Stimulated activated CD8-positive, alpha-beta memory T cell treated with anti-CD3 and anti-CD28 coated beads, Interleukin-15, amount 100 ng/mL, for 4 hours (primary cell): ENCODE measurements around the gene CRYBA2.

Experiments
- DNase-seq, 2 donors: peaks; one replicate each; pipeline ENCODE4 v3.0.0-alpha.2; 2020; ENCODE audit warnings: low read depth in 2 of 2

The CRYBA2 gene

DNA sequence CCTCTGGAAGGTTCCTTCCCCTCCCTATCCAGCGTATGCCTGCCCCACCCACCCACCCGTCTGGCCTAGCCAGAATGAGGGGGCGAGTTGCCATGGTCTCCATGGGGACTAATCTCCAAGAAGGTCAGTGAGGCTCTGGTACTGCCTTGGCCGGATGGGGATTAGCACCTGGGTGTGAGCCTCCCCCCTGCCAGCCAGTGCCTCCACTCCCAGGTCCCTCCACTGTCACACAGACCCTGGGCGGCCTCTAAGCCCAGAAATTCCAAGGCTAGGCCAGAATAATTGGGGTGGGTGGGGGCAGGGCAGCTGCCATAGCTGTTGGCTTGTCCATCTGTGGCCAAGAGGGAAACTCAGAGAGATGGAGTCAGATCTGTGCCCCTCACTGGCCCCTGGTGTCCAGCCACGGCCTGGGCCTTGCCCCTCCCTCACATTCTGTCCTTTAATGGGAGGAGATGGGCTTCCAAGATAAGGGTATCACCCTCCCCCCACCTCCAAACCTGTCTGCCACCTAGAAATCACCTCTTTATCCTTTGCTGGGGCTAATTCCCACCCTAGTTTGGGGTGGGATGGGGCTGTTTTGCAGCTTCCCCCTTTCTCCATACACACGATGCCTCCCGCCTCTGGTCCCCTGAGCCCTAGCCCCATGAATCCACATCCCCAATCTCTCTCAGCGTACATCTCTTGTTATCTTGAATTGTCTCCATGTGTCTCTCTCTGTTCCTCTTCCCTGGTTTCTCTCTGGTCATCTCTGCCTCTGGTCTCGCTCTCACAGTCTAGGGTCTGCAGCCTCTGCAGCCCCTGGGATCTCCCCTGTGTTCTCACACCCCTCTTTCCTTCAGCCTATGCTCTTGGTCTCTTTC, 6.0 kb upstream of the CRYBA2 start:
- DNase-seq, result no peak

DNA sequence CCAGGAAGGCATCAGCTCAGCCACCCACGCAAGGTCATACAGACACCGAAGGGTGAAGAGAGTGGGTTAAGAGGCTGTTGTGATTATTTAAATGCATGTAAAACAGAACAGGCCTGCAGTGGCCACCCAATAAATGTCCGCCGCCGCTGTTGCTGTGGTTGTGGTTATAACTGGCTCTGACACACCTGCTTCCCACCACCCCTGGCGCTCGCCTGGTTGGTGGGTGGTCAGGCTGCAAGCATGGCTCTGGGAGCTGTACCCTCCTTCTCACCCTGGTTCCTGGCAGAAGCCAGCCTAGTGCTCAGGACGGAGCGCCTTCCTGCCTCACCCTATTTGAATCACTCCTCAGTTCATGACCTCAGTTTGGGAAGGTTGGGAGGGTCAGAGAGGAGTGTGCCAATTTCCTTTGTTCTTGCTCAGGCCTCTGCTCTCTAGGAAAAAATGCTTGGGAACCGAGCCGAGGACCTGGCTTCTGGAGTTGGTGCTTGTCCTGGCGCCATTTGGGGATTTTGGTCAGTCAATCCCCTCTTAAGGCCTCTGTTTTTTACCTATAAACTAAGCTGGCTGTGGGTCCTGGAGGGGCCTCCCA, 5.3 kb upstream of the CRYBA2 start:
- no peak for DNase-seq

DNA sequence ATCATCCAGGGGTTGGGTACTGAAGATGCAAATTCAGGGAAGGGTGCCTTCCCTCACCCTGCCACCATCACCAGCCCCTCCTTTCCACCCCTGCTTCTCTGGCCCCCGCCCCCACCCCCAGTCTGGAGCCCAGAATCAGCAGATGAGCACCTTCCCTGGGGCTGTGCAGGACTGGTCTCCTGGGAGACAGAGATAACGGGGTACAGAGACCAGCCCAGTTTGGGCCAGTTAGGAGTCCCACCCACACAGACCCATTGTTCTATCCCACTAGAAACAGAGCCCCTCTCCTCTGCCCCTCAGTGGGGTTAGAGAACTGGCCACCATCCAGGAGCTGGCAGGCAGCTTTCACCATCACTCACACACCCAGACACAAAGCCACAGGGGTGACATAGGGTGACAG, 4.5 kb upstream of the CRYBA2 start:
- no peak for DNase-seq

DNA sequence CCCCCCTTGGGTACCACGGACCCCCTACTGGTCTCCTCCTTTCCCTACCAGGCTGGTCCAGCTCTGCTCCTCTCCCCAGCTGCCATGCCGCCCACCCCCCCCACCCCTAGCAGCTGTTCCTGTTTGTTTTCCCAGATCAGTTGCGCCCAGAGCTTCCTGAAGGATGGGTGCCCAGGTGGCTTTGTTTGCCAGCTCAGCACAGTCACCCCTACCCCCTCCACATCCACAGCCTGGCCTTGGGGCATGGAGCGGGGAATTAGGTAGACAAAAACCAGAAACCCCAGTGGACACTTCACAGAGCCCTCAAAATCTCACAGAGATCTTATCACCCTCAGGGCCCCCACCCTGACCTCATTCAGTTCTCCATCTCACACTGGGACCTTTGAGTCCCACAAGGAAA, 3.7 kb upstream of the CRYBA2 start:
- DNase-seq, result no peak

DNA sequence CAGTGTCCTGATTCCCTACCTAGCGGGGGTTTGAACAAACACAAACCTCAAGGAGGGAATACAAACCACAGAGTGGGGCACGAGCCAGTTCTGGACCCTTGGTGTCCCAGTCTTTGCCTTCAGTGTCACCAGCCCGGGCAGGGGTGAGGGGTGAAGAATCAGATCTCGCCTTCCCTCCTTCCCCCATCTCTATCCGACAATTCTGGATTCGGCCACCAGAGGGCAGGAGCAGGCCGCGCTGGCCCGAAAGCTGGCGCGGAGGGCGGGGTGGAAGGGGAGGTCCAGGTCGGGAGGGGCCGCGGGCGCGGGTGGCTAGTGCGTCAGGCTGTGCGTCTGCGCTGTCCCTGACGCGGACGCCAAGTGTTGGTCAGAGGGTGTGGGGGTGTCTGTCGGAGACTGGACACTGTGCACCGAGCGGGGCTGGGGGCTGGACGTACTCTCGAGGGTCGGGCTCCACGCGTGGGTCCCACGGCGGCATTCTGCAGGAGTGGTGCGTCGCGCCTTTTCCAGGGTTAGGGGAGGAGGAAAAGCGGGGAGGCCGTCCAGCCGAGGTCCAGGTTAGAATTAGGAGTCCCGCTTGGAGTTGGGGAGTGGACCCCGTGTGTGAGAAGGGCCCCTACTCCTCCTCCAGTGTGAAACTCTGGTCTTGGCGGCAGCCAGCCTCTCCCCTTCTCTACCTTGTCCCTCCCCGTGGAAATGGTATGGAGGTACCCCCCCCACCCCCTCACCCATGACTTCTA, 2.9 kb upstream of the CRYBA2 start:
- DNase-seq, result peak; percentile 40 to 46

DNA sequence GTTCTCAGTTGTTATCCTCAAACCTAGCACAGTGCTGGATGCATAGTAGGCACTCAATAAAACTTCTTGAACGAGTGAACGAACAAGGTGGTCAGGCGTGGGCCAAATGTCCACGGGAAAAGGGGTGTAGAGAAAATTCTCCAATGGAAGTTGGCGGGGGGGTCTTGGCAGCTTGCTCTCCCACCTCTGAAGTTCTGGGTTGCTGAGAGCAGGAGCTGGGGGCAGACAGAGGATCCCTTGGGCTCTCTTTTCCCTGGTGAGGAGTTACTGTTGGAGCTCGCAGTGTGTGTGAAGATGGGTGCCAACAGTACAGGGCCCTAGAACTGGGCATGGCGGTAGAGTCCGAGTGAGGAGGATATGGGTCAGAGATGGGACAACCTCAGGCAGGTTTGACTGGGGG, 2.3 kb upstream of the CRYBA2 start:
- no peak for DNase-seq

DNA sequence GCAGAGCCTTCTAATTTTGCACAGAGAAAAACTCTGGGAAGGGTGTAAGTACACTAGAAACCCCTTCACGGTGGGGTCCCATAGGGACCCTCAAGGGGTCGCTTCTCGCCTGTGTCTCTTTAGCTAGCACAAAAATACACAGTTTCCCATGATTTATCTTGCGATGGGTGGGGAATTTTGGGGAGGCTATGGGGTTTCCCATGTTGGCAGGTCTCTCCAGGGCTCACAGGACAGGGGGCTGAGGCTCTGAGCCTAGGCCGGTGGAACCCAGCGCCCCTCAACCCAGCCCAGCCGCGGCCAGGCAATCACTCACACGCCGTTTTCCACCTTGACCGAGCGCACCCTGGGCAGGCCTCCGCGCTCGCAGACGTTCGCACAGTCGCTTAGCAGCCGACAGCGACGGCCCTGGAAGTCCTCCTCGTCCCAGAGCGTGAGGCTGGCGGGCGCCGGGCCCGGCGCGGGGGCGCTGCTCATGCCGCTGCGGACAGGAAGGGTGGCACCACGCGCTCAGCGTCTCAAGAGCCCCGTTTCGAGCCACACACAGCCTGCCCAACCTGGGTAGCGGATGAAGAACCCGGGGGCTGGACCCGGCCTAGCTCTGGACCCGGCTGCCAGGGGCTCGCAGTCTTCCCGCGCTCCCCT, 398 bp downstream of the CRYBA2 start:
- DNase-seq, result no peak

DNA sequence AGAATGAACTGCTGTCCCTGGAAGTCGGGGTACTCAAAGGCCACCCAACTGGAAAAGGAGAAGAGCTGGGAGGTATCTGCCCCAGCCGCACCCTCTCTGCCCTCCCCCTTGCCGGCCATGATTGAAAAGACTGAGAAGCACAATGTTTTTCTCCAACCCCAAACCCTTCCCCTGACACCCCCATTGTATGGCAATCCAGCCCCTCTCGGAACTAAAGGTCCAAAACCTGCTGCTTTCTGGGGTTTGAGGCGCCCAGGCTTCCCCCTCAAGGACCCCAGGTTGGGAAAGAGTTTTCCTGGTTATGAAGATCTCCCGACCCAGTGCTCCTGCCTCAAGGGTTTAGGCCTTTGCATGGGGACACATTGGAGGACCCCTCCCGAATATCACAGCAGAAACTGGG, 1.0 kb downstream of the CRYBA2 start:
- no peak for DNase-seq

DNA sequence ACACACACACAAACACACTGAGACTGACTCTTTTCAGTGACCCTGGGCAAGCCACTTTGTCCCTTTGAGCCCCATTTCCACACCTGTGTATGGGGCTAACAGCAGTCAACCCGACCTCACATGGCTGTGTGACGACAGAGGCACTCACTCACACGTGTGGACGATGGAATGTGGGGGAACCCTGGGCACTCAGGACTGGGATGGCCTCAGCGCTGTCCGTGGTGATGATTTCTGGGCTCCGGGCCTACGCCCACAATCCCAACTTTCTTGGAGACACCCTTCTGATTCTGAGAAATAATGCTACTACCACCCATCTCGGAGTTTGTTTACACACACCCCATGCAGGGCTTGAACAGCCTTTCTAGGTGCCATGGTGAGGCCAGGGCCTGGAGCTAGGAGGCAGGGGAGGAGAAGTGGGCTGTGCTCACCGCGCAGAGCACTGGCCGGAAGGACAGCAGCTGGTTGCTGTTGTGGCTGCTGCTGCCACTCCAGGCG, 1.5 kb downstream of the CRYBA2 start:
- DNase-seq, result no peak

DNA sequence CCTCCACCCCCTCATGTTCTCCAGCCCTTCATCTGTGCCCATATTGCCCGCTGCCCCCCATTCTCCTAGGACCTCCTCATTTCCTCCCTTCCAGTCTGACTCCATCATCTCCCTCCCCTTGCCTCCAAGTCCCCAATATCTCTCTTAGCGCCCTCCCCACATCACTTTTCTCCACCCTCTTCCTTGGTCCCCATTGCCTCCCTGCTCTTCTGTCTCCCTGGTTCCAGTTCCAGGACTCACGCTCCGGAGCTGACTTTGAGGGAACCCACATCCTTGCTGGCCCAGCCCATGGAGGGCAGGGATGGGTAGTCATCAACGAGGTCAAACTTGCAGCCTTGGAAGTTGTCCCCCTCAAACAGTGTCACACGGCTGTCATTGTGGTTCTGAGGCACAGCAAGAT, 2.6 kb downstream of the CRYBA2 start:
- DNase-seq, result no peak

DNA sequence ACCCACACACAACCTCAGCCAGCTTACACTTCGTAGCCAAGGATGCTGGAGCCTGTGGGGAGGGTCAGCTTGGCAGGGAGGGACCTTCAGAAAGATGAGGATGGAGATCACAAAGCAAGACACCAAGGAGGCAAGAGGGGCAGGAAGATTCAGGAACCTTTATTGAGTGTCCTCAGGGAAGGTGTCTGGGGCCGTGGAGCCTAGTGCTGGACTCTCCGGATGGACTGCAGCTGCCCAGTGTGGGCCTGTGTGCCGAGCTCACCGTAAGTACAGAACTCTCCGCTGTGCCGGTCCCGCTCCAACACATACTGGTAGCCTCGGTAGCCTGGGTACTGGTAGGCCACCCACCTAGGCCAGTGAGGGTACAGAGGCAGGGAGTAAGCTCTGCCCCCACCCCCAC, 3.2 kb downstream of the CRYBA2 start:
- no peak for DNase-seq

DNA sequence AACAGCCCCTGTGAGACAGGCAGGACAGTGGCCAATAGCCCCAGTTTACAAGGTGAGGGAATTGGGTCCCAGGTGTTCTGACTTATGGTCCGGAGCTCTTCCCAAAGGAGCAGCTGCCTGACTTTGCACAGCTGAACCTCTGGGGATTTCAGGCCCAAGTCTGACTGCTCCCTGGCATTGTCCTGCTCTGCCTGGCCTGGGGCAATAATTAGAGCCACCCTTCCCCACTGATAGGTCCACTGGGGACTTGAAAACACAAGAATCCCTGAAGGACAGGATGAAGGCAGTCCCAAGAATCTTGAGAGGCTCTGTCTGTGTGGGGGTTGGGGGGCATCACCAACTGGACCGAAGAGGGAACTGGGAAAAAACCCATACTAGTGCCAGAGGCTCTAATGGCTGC, 4.6 kb downstream of the CRYBA2 start:
- DNase-seq, result no peak

DNA sequence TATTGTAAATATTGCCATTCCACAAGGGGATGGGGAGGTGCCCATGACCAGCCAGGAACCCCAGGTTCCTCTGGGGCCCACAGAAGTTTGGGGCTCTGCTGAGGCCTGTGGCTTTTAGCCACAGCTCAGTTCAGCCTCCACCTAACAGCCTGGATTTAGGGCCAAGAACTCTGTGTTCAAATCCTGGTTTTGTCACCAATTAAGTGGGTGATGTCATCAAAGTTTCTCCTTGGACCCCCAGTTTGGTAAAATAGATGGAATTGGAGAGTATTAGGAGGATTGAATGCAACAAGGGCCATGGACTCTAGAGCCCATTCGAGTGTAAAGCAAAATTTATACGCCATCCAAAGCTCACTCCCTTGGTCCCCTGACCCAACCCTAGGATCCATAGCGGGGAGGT, 5.1 kb downstream of the CRYBA2 start:
- DNase-seq, result no peak

DNA sequence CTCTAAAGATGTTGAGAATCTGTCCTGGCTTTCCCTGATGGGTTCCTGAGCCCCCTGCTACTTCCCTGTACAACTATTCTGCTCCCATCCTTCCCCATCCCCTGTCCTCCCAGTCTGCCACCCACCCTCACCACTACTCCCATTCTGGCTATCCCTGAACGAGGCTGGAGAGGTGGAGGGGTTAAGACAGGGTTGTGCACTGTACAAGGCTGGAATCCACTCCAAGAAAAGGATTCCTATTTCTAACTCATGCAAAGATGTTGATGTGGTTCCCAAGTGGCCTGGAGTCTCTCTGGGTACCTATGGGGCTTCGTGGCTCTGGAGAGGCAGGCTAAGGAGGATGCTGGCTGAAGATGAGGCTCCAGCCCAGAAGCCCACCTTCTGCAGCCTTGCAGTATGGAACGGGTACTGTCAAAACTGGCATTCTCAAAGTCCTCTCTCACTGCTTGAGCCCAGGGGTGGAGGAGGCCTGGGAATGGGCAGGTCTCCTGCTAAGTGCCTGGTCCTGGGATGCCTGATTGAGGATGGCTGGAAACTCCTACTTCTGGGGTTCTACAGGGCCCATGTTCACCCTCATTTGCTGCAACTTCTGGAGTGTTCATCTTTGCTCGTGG, 7.0 kb downstream of the CRYBA2 start:
- DNase-seq, result no peak

DNA sequence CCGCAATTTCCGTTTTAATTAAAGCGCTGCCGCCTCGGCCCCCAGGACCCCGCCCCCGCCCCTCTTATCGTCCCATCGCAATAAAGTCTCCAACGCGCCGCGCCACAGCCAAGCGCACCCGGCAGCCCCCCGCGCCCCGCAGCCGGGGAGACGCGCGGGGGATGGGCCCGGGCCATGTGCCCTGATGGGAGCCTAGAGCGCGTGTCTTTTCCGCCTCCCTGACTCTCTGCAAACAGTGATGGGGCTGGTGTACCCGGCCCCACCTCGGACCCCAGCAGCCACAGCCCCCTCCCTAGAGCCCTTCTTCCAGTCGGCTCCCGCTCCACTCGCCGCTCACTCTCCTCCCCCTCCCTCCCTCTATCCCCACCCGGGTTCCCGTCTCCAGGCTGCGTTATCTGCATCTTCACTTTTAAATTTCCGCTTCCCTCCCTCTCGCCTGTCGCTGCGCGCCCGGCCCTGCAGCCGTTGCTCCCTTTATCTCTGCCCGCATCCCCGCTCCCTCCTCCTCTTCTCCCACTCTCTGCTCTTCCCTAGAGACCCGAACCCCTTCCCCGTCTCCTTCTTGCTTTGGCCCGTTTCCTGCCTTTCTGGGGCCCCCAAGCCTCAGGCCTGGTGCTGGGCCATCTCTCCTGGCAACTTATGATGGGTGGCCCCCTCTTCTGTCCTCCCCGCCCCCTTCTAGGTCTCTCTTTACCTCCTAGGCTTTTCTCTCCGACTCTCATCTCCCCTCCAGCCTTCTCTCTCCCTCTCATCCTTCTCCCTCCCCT, 7.7 kb downstream of the CRYBA2 start:
- DNase-seq, result no peak

DNA sequence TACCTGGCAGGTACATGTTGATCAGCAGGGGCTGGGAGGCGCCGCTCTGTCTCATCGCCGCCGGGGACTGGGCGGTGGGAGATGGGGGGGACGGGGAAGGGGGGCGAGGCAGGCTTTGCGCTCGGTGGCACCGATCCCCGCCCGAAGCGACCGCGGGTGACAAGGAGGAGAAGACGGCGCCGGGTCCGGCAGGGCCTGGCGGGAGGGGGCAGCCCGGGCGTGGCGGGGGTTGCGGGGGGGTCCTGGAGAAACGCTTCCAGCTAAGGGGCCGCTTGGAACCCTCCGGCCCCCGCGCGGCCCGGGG, 8.2 kb downstream of the CRYBA2 start, which contains the start of gene FEV:
Gene FEV (minus strand): TSS at position 164 of the 304 bp plus-strand sequence. CDS start 109 bp downstream, at position 55.
- DNase-seq, result no peak

DNA sequence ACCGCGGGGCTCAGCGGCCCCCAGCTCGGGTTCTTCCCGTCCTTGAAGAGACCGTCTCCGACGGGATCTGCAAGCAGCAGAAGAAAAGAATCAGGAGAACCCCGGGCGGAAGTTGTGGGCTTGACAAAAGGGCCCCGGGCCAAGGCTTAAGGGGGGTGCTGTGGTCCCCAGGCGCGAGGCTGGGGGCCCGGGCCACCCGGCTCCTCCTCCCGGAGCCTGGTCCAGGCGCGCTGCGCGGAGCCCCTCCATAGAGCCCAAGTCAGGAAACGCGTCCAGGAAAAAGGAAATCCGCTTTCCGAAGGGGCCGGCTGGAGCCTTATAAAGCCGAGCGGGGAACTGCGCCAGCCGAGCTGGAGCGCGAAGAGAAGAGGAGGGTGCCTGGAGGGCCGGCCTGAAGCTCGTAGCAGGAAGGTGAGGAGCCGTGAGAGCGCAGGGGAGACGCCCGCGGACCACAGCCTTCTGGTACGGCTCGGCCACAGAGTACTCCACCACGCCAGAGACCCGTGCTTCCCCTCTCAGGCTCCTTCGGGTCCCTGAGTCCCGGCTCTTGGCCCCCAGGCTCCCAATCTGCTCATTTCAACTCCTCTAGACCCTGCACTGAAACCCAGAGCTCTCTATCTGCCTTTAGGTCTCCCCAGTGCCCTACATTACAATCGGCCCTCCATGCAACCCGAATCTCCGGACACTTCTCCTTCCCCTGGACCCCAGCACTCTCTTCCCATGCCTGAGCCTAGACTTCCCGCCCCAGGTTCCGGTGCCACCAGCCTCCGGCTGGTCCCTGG, 8.8 kb downstream of the CRYBA2 start:
- DNase-seq, result no peak

DNA sequence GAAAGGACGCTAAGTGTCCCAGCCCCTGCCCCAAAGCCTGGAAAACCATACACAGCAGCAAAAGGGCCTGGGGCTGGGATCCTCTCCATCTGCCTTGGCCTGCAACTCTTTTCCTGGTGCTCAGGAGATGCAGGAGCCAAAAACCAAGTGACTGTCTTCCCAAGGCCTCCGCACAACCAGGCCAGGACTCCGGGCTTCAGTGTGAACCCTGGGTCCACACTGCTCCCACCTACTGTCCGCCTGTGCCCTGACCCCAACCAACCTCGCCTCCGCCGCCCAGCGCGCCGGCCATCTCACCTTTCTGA, 9.3 kb downstream of the CRYBA2 start:
- no peak for DNase-seq

DNA sequence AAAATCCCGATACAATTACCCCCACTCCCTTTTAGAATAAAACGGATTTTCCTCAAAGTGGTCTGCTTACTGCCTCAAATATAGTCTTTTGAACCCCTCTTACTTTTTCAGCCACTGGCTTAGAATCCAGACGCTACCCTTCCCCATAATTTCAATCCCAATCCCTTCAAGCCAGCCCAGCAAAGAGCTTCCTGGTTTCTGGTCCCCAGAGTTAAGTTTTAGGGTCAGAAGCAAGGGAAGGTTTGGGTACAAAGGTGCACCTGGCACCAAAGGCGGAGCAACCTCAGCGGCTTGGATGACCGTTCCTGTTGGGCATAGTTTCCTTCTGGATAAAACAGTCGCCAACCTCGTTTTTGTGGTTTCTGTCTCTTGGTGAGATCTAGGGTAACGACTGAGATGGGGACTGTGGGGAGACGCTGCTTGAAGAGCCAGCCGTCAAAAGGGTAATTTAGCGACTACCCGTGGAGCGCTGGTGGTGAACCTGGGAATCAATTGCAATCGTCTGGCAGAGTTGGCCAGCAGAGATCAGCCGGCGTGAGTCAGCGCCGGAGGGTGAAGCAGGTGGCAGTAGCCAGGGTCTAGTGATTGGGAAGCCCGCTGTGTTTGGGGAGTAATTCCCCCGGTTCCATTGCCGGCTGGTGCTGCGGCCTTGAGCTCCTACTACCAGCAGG, 9.8 kb downstream of the CRYBA2 start:
- DNase-seq, result no peak
